RWPE2 (cell line): ENCODE measurements around the gene DLK2.
A peak's percentile ranks its signal among the peaks of the same experiment; 100 is the strongest.

Experiments used
- ATAC-seq: fragments of 200-7000 bp; cut with Tn5 transposase; 3 replicates; pipeline ENCODE4 v1.9.1; 2021; ENCODE audit warnings: low read depth
- DNase-seq: peaks from one replicate; pipeline ENCODE4 v3.0.0-alpha.2; 2020; ENCODE audit warnings: low spot score
- H3K27ac ChIP-seq: fragments of 450-650 bp; 2 replicates; pipeline ENCODE4 v1.5.1; 2017; ENCODE audit warnings: mild to moderate bottlenecking; ENCODE audit not compliant: poor library complexity, severe bottlenecking
- H3K27me3 ChIP-seq: fragments of 250-450 bp; sonication (Bioruptor Pico); 2 replicates; pipeline ENCODE4 v1.5.1; 2021; ENCODE audit warnings: mild to moderate bottlenecking, moderate library complexity; ENCODE audit not compliant: insufficient read depth, poor library complexity, severe bottlenecking
- H3K36me3 ChIP-seq: fragments of 250-450 bp; sonication (Bioruptor Pico); 2 replicates; pipeline ENCODE4 v1.5.1; 2020; ENCODE audit warnings: low read depth, mild to moderate bottlenecking, moderate library complexity
- H3K4me1 ChIP-seq: fragments of 250-450 bp; sonication (Bioruptor Pico); 2 replicates; pipeline ENCODE4 v1.5.1; 2021; ENCODE audit warnings: mild to moderate bottlenecking, moderate library complexity; ENCODE audit not compliant: insufficient read depth, poor library complexity, severe bottlenecking
- H3K4me3 ChIP-seq: fragments of 250-450 bp; sonication (Bioruptor Pico); 2 replicates; pipeline ENCODE4 v1.5.1; 2021; ENCODE audit warnings: mild to moderate bottlenecking, moderate library complexity; ENCODE audit not compliant: severe bottlenecking
- H3K9me3 ChIP-seq: fragments of 250-450 bp; sonication (Bioruptor Pico); 2 replicates; pipeline ENCODE4 v1.5.1; 2021; ENCODE audit warnings: mild to moderate bottlenecking, moderate library complexity; ENCODE audit not compliant: severe bottlenecking
- TF ChIP-seq, protein P1 (sequence below): fragments of 450-650 bp; IDR thresholded peaks from one replicate; pipeline ENCODE4 v1.5.1; 2017; ENCODE audit warnings: mild to moderate bottlenecking, moderate library complexity; ENCODE audit not compliant: poor library complexity, severe bottlenecking

The DLK2 gene

DNA sequence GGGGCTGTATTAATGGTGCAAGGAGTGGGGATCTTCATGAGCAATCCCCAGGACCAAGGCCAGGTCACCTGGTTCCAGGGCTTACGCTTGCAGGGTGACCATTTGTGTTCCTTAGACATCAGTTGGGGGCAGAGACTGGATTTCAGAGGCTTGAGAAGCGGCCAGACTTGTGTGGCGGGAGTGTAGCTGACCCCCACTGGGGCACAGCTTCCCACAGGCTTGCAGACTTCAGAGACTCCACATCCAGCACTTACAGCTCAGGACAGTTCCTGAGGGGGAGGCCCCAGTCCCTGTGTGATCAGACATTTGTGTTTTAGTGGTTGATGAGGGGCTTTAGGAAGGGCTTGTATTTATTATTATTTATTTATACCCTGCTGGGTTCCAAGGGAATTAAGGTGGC is 37.3 kb upstream of the DLK2 start:
- H3K27ac ChIP-seq: no peak overlapping the region
- ATAC-seq (no peak), DNase-seq (no peak)
- H3K9me3 ChIP-seq: no peaks in the 10 kb centered on the region
- H3K36me3 ChIP-seq: peaks cover 14% of the 10 kb centered on the region
- H3K4me3 ChIP-seq: no peak overlapping the region
- peaks cover 62% of the 10 kb centered on the region for H3K4me1 ChIP-seq
- TF ChIP-seq, protein P1, sequence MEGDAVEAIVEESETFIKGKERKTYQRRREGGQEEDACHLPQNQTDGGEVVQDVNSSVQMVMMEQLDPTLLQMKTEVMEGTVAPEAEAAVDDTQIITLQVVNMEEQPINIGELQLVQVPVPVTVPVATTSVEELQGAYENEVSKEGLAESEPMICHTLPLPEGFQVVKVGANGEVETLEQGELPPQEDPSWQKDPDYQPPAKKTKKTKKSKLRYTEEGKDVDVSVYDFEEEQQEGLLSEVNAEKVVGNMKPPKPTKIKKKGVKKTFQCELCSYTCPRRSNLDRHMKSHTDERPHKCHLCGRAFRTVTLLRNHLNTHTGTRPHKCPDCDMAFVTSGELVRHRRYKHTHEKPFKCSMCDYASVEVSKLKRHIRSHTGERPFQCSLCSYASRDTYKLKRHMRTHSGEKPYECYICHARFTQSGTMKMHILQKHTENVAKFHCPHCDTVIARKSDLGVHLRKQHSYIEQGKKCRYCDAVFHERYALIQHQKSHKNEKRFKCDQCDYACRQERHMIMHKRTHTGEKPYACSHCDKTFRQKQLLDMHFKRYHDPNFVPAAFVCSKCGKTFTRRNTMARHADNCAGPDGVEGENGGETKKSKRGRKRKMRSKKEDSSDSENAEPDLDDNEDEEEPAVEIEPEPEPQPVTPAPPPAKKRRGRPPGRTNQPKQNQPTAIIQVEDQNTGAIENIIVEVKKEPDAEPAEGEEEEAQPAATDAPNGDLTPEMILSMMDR: no peak
- no peaks in the 10 kb centered on the region for H3K27me3 ChIP-seq

DNA sequence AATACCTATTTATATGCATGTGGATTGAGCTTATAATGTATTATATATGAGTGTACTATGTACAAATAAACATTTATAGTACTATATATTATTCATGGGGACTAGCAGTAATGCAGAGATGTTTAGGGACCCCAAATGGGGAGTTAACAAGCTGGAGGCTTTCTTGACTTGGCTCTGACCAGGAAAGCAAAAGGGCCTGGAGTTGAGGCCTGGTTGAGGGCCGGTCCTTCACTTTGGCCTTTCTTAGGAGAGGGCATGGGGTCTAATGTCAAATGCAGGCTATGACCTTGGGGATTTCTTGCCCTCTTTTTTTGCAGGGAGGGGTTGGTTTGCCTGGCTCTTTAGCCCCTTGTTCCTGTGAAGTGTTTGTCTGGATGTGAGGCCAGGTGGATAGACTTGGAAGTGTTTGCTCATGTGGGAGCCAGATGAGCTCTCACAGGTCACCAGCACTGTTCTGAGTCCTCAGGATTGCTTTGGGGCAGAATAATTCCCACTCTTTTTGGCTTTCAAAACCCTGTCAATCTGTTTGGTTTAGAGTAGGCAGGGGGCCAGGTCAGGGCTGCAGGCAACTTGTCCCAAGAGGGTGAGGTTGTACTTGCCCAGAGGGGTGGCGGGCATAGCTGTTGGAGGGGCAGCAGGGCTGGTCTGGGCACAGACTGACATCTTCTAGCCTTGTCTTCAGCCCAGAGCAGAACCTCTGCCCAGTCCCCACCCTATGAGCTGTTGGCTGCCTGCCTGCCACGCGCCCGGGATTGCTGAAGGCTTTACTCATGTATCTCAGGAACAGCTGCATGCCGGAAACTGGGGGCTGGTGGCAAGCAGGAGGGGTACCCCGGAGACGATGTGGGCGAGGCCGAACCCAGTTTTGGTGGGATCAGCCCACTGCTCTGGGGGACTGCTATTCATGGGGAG is 36.7 kb upstream of the DLK2 start:
- peak; percentile 90 for DNase-seq
- no peaks in the 10 kb centered on the region for H3K9me3 ChIP-seq
- H3K36me3 ChIP-seq: peaks cover 7% of the 10 kb centered on the region
- H3K27me3 ChIP-seq: no peaks in the 10 kb centered on the region
- TF ChIP-seq, protein P1: no peak
- no peak overlapping the region for H3K4me3 ChIP-seq
- ATAC-seq: peak; percentile 60
- H3K27ac ChIP-seq: no peak overlapping the region
- peaks cover 59% of the 10 kb centered on the region for H3K4me1 ChIP-seq

DNA sequence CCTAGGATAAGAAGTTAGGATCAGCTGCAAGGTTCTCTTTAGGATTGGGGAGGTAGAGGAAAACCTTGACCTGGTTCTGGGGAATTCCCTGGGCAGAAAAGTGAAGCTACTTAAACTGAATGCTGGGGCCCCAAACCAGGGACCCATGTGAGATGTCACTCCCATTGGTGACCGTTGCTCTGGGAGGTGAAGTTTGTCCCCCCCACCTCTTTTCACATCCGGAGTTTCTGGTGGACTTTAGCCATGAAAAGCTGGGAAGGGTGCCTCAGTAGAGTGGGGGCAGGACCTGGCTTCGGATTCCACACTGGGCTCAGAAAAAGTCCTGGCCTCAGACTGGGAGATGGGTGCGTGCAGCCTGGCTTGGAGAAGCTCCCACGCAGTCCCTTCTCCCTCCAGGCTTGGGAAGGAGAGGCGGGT is 35.2 kb upstream of the DLK2 start:
- no peak for ATAC-seq
- TF ChIP-seq, protein P1: no peak
- no peak for DNase-seq

DNA sequence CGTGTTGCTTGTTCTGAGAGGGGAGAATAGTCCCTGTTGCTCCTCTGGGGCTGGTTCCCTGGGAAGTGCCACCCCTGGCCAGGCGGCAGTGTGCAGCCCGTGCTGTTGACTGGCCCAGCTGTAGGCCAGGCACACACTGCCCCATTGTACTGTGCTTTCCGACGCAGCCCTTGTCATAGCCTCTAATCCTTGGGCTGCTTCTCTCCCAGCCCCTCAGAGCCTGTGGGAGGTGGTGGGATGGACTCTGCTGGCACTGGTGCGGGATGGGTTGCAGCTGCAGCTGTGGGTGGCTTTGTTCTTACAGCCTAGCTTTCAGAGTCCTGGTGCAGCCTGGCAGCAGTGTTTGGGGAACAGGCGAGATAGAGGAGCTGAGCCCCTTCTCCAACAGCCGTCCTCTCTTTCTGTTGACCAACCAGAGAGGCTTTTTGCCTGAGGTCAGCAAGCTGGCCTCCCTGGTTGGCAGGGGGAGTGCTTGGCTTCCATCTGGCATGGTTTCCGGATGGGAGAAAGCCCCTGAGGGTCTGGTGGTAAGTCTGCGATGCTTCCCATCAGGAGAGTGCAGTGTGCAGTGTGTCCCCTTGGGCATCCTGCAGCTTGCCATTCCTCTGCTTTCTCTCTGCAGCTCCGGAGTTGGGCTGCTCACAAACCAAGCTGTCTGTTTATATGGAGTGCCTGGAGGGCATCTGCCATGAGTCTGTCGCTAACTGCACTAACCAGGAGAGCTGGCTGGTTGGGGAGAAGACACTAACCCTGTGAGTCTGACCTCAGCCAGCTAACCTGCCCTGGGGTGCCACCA is 34.1 kb upstream of the DLK2 start:
- TF ChIP-seq, protein P1: no peak
- ATAC-seq: no peak

More for the DNA sequence above, 35.2 kb upstream of the DLK2 start:
- no peaks in the 10 kb centered on the region for H3K27me3 ChIP-seq
- H3K4me1 ChIP-seq: peaks cover 46% of the 10 kb centered on the region
- peaks cover 7% of the 10 kb centered on the region; the same call in 1 of the 2 replicates for H3K36me3 ChIP-seq
- no peak overlapping the region for H3K27ac ChIP-seq
- no peak overlapping the region for H3K4me3 ChIP-seq
- no peaks in the 10 kb centered on the region for H3K9me3 ChIP-seq

More for the DNA sequence above, 34.1 kb upstream of the DLK2 start:
- no peaks in the 10 kb centered on the region for H3K27me3 ChIP-seq
- no peak for DNase-seq
- no peak overlapping the region for H3K27ac ChIP-seq
- peaks cover 35% of the 10 kb centered on the region for H3K4me1 ChIP-seq
- peaks cover 8% of the 10 kb centered on the region for H3K36me3 ChIP-seq
- no peak overlapping the region for H3K4me3 ChIP-seq
- no peaks in the 10 kb centered on the region for H3K9me3 ChIP-seq
